Stimulated activated naive CD8-positive, alpha-beta T cell treated with anti-CD3 and anti-CD28 coated beads, Interleukin-15, Interleukin-2, amounts not matched to agents 100 ng/mL and 50 ng/mL, for 24 hours (primary cell): Measurements from ENCODE around the gene DIO3.
"Not testable (repeated sequence)": the region's sequence is repeated elsewhere in the genome, so short reads cannot be mapped to it uniquely, and the experiment has no call there.

ENCODE experiments used
- H3K27ac Mint-ChIP-seq: one replicate; pipeline ENCODE4 v1.8.0; 2021; ENCODE audit warnings: mild to moderate bottlenecking, mixed read lengths
- H3K27me3 Mint-ChIP-seq: one replicate; pipeline ENCODE4 v1.8.0; 2021; ENCODE audit warnings: mixed read lengths
- H3K36me3 Mint-ChIP-seq: one replicate; pipeline ENCODE4 v1.8.0; 2021; ENCODE audit warnings: low read depth, mixed read lengths
- H3K4me1 Mint-ChIP-seq: one replicate; pipeline ENCODE4 v1.8.0; 2021; ENCODE audit warnings: low read depth, mixed read lengths
- H3K4me3 Mint-ChIP-seq: one replicate; pipeline ENCODE4 v1.8.0; 2021; ENCODE audit warnings: mild to moderate bottlenecking, mixed read lengths
- H3K9me3 Mint-ChIP-seq: one replicate; pipeline ENCODE4 v1.8.0; 2021; ENCODE audit warnings: mixed read lengths

DIO3 gene

GRCh38 chr14:101551729-101552595 is 9.3 kb upstream of the DIO3 start:
- Mint-ChIP-seq H3K4me3 (no peak overlapping the region), H3K36me3 (no peaks in the 10 kb centered on the region), H3K9me3 (no peaks in the 10 kb centered on the region), H3K27me3 (peaks cover 11% of the 10 kb centered on the region), H3K27ac (no peak overlapping the region), H3K4me1 (no peaks in the 10 kb centered on the region)

GRCh38 chr14:101552786-101553231 is 8.5 kb upstream of the DIO3 start:
- H3K27me3 Mint-ChIP-seq: peaks cover 11% of the 10 kb centered on the region
- no peaks in the 10 kb centered on the region for H3K9me3 Mint-ChIP-seq
- H3K4me3 Mint-ChIP-seq: no peak overlapping the region
- no peaks in the 10 kb centered on the region for H3K36me3 Mint-ChIP-seq
- H3K27ac Mint-ChIP-seq: no peak overlapping the region
- H3K4me1 Mint-ChIP-seq: no peaks in the 10 kb centered on the region

GRCh38 chr14:101553393-101553792 is 7.9 kb upstream of the DIO3 start:
- H3K27me3 Mint-ChIP-seq: peaks cover 11% of the 10 kb centered on the region
- H3K4me1 Mint-ChIP-seq: no peaks in the 10 kb centered on the region
- H3K27ac Mint-ChIP-seq: no peak overlapping the region
- H3K4me3 Mint-ChIP-seq: no peak overlapping the region
- no peaks in the 10 kb centered on the region for H3K9me3 Mint-ChIP-seq
- no peaks in the 10 kb centered on the region for H3K36me3 Mint-ChIP-seq

- H3K4me1 Mint-ChIP-seq: no peaks in the 10 kb centered on the region
- no peak overlapping the region for H3K27ac Mint-ChIP-seq
- no peak overlapping the region for H3K4me3 Mint-ChIP-seq
- peaks cover 16% of the 10 kb centered on the region for H3K27me3 Mint-ChIP-seq
- no peaks in the 10 kb centered on the region for H3K9me3 Mint-ChIP-seq
- H3K36me3 Mint-ChIP-seq: no peaks in the 10 kb centered on the region
Observed at GRCh38 chr14:101553931-101554330, 7.4 kb upstream of the DIO3 start.

- Mint-ChIP-seq H3K36me3 (no peaks in the 10 kb centered on the region), H3K27me3 (peaks cover 21% of the 10 kb centered on the region), H3K4me3 (no peak overlapping the region), H3K27ac (no peak overlapping the region), H3K9me3 (no peaks in the 10 kb centered on the region), H3K4me1 (no peaks in the 10 kb centered on the region)
Observed at GRCh38 chr14:101554991-101555668, 6.2 kb upstream of the DIO3 start.

DNA sequence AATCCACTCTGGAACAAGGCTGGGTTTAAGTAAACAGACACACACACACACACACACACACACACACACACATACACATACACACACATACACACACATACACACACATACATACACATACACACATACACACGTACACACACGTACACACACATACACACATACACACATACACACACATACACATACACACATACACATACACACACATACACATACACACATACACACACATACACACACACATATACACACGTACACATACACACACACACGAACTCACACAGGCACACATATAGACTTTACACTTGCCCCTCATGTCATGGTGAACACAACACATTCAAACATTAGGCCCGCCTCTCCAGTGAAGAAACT is 5.6 kb upstream of the DIO3 start:
- not testable (repeated sequence) for H3K27ac Mint-ChIP-seq, H3K4me1 Mint-ChIP-seq, H3K9me3 Mint-ChIP-seq, H3K36me3 Mint-ChIP-seq, H3K4me3 Mint-ChIP-seq
- peaks cover 21% of the 10 kb centered on the region for H3K27me3 Mint-ChIP-seq

DNA sequence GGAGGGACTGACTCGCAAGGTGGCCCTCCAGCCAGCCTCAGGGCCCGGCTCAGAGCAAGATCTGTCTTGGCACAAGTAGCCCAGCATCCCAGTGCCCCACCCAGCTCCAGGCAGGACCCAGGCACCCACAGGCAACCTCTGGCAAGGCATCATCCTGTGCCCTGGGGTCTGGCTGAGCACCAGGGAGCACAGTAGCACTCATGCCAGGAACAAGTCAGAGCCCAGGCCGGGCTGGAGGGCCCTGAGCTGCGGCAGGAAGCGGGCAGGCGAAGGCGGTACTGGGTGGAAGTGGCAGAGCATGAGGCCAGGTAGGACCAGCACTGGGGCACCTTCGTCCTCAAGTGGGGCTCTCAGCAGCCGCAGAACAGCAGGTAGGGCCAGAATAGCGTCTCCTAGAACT is 5.2 kb upstream of the DIO3 start:
- no peaks in the 10 kb centered on the region for H3K4me1 Mint-ChIP-seq
- H3K27ac Mint-ChIP-seq: no peak overlapping the region
- no peaks in the 10 kb centered on the region for H3K36me3 Mint-ChIP-seq
- no peaks in the 10 kb centered on the region for H3K9me3 Mint-ChIP-seq
- no peak overlapping the region for H3K4me3 Mint-ChIP-seq
- peaks cover 21% of the 10 kb centered on the region for H3K27me3 Mint-ChIP-seq

DNA sequence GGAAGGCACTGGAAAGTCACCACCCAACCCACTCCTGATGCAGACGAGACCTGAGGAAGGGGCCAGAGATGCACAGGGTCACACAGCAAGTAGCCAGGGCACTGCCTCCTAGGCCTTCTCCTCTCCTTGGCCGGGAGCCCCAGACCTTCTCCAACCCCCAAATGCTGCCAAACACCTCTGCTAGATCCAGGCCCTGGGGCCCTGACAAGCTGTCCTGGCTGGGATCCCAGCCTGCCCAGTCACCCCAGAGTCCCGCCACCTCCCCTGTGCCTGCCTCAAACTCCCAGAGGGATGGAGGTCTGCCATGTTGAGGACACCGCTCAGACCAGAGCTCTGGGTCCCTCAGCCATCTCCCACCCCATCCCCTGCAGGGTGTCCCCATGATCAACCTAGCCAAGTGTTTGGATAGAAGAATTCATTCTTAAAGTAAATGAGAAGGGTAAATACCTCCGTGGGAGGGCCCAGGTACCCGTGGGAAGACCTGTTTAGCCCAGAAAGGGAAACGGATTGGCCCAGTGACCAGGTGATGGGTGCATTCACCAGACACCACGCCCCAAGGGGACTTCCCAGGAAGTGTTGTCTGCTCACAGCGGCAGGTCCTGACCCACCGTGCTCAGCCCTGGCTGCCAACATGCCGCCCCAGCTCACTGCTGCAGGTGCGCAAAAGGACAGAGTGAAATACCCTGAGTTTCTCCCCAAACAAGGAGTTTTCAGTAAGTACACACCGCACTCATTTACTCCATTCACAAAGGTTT is 4.6 kb upstream of the DIO3 start:
- H3K9me3 Mint-ChIP-seq: no peaks in the 10 kb centered on the region
- no peak overlapping the region for H3K4me3 Mint-ChIP-seq
- H3K36me3 Mint-ChIP-seq: no peaks in the 10 kb centered on the region
- no peaks in the 10 kb centered on the region for H3K4me1 Mint-ChIP-seq
- H3K27ac Mint-ChIP-seq: no peak overlapping the region
- peaks cover 26% of the 10 kb centered on the region for H3K27me3 Mint-ChIP-seq

GRCh38 chr14:101557321-101557695 is 4.0 kb upstream of the DIO3 start:
- Mint-ChIP-seq H3K27me3 (peaks cover 32% of the 10 kb centered on the region), H3K4me3 (no peak overlapping the region), H3K9me3 (no peaks in the 10 kb centered on the region), H3K27ac (no peak overlapping the region), H3K4me1 (no peaks in the 10 kb centered on the region), H3K36me3 (peaks cover 4% of the 10 kb centered on the region)

DNA sequence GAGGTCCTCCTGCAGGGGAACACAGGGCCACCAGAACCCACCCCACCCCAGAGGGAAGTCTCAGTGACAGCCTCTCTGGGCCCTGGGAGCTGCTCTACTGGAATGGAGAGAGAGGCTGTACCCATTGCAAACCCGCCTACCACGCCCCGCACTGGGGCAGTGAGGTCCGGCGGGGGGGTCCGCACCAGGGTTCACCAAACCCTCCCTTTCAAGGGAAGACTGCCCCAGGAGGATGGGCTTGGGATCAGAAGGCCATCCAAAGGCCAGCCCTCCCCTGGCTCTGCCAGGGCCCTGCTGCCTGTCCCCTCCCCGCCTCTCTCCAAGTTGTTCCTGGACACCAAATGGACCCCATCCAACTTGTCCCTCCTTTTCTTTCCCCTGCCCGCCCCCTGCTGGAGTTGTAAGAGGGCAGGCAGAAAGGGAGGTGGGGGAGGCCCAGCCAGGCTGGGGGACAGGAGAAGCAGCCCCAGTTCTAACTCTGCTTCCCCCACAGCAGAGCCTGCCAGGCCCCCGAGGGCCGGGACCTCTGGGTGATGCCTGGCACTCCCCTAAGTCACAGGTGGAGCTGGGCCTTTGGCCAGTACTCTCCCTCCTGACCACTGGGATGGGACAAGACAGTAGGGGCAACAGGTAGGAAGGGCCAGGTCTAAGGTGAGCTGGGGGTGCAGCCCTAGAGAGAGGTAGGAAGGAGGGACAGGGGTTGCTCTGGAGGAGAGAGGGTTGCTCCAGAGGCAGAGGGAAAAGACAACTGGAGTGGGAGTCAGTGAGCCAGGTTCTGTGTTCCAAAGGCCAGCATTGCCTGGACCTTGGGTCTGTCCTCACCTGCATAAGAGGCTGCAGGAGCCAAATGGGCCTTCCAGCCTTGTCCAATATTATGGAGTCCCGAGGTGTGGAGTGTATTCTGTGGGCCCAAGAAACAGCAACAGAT is 3.2 kb upstream of the DIO3 start:
- peaks cover 5% of the 10 kb centered on the region for H3K4me1 Mint-ChIP-seq
- peaks cover 4% of the 10 kb centered on the region for H3K36me3 Mint-ChIP-seq
- no peak overlapping the region for H3K27ac Mint-ChIP-seq
- H3K4me3 Mint-ChIP-seq: no peak overlapping the region
- no peaks in the 10 kb centered on the region for H3K9me3 Mint-ChIP-seq
- H3K27me3 Mint-ChIP-seq: peaks cover 39% of the 10 kb centered on the region

GRCh38 chr14:101558739-101559240 is 2.5 kb upstream of the DIO3 start:
- Mint-ChIP-seq H3K4me3 (no peak overlapping the region), H3K27ac (no peak overlapping the region), H3K27me3 (peaks cover 44% of the 10 kb centered on the region), H3K4me1 (peaks cover 5% of the 10 kb centered on the region), H3K9me3 (no peaks in the 10 kb centered on the region), H3K36me3 (peaks cover 4% of the 10 kb centered on the region)

GRCh38 chr14:101559250-101559623 is 2.1 kb upstream of the DIO3 start:
- Mint-ChIP-seq H3K36me3 (peaks cover 4% of the 10 kb centered on the region), H3K27me3 (peaks cover 48% of the 10 kb centered on the region), H3K27ac (no peak overlapping the region), H3K9me3 (no peaks in the 10 kb centered on the region), H3K4me1 (peaks cover 5% of the 10 kb centered on the region), H3K4me3 (no peak overlapping the region)

GRCh38 chr14:101559624-101560533 is 1.4 kb upstream of the DIO3 start:
- Mint-ChIP-seq H3K36me3 (peaks cover 4% of the 10 kb centered on the region), H3K27me3 (peaks cover 52% of the 10 kb centered on the region)

More at GRCh38 chr14:101559624-101560533, 1.4 kb upstream of the DIO3 start:
- H3K4me1 Mint-ChIP-seq: peaks cover 5% of the 10 kb centered on the region
- H3K4me3 Mint-ChIP-seq: no peak overlapping the region
- H3K9me3 Mint-ChIP-seq: no peaks in the 10 kb centered on the region
- H3K27ac Mint-ChIP-seq: no peak overlapping the region
